HuH-7.5 (cell line): Measurements from ENCODE around the gene HIP1.
"Not testable (repeated sequence)": the region's sequence is repeated elsewhere in the genome, so short reads cannot be mapped to it uniquely, and the experiment has no call there.

ENCODE experiments used
- DNase-seq: peaks from one replicate; pipeline ENCODE4 v3.0.0; 2011; ENCODE audit warnings: low spot score

HIP1 gene

GRCh38 chr7:75611557-75612178 lies 127.1 kb downstream of the HIP1 start:
- no peak for DNase-seq

DNA sequence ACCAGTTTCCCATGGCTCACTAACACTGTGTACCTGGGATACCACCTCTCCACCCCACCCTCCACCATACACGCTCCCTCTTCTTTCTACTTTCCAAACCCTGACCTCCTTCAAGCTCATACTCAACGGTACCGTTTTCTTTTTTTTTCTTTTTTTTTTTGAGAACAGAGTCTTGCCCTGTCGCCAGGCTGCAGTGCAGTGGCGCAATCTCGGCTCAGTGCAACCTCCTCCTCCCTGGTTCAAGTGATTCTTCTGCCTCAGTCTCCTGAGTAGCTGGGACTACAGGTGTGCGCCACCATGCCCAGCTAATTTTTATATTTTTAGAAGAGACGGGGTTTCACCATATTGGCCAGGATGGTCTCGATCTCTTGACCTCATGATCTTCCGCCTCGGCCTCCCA lies 129.3 kb downstream of the HIP1 start:
- not testable (repeated sequence) for DNase-seq

DNA sequence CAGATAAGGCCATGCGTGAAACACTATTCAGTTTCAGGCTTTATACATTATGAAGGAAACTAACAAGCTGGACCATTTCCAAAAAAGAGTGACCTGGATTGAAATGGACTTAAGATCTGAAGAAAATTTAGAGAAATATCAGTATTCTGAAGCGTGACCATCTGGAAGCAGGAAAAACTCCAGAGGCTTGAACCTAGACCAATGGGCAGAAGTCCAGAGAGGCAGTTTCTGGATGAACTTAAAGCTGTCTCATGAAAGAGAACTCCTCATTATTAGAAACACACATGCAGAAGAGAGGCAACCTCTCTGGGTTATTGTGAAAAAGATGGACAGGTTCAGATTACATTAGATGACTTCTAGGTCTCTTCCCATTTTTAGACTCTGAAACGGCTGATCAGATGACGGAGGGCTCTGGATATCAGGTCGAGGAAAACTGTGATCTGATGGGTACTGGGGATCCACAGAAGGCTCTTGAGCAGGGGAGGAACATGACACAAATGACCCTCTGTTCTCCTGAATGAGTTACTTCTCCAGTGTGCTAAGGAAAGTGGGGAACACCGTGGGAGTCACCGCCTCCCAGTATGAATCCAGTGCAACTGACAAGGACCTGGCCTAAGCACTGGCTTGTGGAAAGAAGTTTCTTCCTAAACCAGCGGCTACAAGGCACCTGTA lies 130.2 kb downstream of the HIP1 start:
- no peak for DNase-seq

GRCh38 chr7:75604408-75604807 lies 134.3 kb downstream of the HIP1 start:
- no peak for DNase-seq

- DNase-seq = not testable (repeated sequence)
These were observed 135.9 kb downstream of the HIP1 start for GRCh38 chr7:75602831-75603230.

DNA sequence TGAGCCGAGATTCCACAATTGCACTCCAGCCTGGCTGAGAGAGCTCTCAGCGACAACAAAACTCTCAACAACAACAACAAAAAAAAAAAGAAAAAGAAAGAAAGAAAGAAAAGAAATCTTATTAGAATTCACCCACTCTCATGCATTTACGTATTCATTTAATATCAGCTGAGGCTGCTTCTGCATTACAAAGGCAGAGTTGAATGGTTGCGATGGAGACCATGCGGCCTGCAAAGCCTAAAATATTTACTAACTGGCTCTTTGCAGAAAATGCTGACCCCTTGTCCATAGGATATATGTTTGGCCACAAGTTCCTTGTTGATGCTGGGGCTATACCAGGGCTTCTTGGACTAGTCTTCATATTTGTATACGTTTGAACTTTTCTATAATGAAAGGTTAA lies 137.2 kb downstream of the HIP1 start:
- DNase-seq = no peak

- DNase-seq = not testable (repeated sequence)
These were observed 138.0 kb downstream of the HIP1 start for GRCh38 chr7:75600748-75601147.

GRCh38 chr7:75599244-75599781 lies 139.4 kb downstream of the HIP1 start:
- DNase-seq = no peak

- DNase-seq = no peak
These were observed 141.8 kb downstream of the HIP1 start for GRCh38 chr7:75596727-75597614.

DNA sequence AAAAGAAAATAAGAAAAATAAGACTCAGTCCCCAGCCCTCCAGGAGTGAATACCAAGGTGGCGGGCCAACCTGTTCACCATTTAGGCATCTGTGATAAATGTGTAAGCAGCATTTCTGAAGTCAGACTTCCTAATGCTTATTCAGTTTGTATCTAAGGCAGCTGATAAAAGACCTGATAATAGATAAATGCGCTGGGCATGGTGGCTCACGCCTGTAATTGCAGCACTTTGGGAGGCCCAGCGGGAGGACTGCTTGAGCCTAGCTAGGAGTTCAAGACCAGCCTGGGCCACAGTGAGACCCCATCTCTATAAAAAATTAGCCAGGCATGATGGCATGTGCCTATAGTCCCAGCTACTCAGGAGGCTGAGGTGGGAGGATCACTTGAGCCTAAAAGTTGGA lies 143.0 kb downstream of the HIP1 start:
- no peak for DNase-seq

DNA sequence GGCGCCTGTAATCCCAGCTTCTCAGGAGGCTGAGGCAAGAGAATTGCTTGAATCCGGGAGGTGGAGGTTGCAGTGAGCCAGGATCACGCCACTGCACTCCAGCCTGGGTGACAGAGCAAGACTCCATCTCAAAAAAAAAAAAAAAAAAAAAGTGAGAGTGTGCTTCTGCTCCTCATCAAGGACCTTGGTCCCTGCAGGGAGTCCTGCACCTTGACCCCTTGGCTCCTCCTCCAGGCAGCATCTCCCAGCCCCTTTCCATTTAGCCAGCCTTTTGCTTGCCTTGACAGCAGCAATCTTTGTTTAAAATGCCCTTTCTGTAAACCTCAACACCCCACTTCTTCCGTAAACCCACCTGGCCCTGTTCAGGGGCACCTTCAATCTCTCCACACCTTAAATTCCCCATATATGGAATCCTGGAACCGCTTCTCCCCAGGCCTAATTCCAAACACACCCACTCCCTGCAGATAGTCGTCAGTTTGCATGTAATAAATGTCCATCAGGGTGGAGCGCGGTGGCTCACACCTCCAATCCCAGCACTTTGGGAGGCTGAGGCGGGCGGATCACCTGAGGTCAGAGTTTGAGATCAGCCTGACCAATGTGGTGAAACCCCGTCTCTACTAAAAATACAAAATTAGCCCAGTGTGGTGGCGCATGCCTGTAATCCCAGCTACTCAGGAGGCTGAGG lies 145.1 kb downstream of the HIP1 start:
- not testable (repeated sequence) for DNase-seq

DNA sequence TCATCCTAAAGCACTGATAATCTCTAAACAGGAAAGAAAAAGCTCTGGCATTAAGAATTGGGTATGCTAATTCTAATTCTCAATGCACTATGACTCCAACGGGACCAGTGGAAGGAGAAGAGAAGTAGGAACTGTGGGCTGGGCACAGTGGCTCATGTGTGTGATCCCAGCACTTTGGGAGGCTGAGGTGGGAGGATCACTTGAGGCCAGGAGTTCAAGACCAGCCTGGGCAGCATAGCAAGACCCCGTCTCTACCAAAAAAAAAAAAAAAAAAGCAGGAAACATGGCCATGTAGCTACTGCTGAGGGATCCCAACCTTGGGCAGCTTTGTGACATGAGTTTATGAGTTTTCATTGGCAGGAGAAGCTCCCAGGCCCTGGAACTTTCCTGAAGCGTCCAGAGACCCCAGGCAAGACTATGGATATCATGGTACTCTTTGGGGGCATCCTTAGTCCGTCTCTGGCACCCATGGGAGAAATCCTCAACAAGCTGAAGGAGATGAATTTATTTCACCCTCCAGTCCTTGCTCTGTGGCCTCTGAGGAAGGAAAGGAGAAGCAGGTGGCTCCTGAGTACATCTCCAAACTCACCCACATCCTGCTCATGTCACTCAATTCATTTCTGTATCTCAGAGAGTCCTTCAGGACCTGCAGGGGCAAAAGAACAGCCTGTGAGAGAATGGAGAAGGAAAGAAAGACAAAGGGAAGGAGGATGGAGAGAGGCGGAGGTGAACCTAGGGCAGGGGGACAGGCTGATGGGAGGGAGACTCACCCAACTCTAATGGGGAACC lies 147.1 kb downstream of the HIP1 start:
- DNase-seq = no peak

GRCh38 chr7:75590373-75591005 lies 148.3 kb downstream of the HIP1 start:
- no peak for DNase-seq

- DNase-seq = no peak
These were observed 154.4 kb downstream of the HIP1 start for GRCh38 chr7:75584354-75584753.

DNA sequence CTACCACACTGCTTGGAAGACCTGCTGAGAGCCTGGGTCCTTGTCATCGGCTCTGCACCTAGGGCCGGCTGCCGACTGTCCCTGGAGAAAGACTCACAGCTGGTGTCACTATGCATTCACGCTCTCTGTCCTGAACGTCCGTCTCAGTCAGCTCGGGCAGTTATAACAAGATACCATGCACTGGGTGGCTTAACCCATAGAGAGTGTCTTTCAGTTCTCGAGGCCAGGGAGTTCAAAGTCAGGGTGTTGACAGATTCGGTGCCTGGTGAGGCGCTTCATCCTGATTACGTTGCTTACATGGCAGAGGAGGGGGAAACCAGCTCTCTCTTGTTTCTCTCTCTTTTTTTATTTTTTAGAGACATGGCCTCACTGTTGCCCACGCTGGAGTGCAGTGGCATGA lies 155.5 kb downstream of the HIP1 start:
- DNase-seq = no peak

- DNase-seq = no peak
These were observed 158.8 kb downstream of the HIP1 start for GRCh38 chr7:75579899-75580298.

DNA sequence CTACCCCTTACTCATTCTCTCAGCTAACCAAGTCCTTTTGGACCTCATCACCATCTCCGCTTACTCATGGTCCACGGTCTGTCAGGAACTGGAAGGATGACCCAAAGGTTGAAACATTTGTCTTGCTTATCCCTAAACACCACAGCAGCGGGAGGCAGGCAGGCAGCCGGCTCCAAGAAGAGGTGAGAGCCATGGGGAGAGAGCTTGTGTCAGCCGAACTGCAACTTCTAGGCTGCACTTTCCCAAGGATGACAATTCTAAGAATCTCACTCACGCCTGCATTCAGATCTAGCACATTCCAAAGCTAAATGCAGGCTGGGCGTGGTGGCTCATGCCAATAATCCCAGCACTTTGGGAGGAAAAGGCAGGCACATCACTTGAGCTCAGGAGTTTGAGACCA lies 160.7 kb downstream of the HIP1 start:
- DNase-seq = no peak

GRCh38 chr7:75575488-75576121 lies 163.1 kb downstream of the HIP1 start:
- no peak for DNase-seq

DNA sequence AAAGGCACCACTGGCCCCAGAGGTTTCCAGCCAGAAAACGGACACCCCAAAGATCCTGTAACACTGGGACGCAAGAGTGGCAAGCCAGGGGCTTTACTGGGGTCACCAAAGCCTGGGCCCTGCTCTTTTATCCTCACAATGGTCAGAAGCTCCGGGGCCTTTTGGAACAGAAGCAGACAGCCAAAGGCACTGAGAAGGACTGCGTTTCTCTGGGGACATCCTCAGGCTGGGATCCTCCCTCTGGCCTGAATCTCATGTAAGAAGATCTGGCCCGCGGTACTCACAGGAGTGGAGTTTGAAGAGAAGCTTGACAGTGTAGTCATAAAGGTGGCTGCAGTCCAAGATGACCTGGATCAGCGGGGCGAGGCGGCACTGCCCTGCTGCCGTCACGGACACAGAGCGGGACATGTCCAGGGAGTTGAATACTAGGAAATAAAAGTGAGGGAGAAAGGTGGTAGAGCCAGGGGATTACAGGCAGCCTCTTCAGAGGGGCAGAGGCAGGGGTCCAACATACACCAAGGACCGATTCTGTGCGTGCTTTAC lies 165.2 kb downstream of the HIP1 start:
- no peak for DNase-seq

DNA sequence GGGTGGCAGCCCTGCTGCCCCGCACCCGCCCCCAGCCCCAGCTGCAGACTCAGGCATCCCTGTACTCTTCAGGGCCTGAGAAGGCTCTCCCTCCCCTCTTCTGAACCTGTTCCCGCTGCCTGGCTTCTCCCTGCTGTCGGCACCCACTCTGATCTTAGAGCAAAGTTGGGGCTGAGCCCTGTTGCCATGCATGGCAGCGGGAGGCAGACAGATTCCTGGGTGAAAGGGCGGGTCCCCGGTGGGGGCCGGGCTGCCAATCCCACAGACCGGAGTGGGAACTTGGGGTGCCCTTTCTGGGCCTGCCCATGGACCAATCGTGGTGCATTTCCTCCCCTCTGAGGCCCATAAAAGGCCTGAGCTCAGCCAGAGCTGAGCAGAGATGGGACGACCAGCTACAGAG lies 165.9 kb downstream of the HIP1 start:
- DNase-seq = no peak
